ENCODE results near the gene NR1I2.

Gene NR1I2

DNA sequence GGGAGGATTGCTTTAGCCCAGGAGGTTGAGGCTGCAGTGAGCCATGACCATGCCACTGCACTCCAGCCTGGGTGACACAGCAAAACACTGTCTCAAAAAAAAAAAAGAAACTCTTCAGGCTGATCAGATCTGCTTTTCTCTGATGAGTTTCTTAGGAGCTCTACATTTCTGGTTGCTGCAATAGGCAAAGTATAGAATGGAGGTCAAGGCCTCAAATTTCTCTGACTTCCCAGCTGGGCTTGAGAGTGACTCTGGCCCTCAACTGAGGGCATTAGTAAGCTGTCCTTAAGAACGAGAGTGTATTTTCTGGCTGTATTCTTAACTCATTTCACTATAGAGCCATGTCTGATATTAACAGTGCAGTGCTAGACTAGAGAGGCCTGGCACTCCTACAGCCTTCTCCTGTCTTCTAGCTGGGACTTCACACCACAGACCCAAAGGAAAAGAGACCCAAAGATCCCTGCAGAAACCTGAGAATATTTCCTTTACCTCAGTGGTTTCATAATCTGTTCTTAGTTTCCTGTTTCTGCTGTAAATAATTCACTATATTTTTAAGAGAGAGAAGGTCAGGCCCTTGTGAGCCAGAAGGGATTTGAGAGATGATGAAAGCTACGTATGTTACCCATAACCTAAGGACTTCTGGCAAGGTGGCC, 2.0 kb upstream of the NR1I2 start:
- DNase-seq: no peak

- no peak for DNase-seq
Measured at GRCh38 chr3:119782460-119782859, 559 bp downstream of the NR1I2 start.

DNA sequence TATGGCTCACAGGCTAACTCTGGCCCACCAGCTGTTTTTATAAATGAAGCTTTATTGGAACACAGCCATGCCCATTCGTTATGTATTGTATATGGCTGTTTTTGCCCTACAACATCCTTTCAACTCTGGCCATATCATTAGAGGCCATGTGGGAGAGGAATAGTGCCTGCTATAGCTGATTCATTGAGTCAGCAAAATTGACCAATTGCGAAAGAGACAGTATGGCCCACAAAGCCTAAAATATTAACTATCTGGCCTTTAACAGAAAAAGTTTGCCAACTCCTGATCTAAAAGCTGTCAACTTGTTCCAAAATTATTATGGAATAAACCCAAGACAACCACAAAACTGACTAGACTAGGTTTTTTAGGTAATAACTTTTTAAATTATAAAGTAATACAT, 1.4 kb downstream of the NR1I2 start:
- no peak for DNase-seq

DNA sequence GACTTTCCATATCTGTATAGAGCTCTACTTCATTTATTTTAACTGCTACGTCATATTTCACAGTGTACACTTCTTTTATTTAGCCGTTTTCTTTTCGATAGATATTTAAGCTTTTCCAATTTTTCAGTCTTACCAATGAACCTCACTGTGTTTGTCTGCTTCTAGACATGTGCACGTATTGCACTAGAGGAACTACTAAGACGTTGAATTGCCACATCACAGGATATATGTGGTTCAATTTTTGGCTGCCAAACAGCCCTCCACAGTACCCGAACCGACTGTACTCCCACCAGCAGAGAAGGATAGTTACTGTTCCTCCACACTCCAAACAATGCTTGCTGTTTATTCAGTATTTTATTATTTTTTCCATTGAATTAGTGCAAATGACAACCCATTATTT, 2.0 kb downstream of the NR1I2 start:
- DNase-seq: no peak

DNA sequence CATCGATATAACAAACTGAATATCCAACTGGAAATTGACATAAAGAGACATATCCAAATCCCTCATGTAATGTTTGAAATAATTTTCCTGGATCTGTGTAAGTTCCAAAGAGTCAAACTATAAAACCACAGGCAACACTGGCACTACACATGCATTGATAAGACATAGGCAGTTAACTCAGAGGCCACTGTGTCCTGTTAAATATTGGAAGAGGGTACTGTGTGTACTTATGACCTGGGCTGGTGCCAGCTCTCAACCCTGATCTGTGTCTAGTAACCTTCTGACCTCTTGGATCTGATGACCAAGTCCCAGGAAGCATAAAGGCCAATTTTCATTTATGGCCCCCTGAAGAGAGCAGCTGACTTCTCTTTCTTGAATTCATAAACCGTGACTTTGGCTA, 4.5 kb downstream of the NR1I2 start:
- no peak for DNase-seq

GRCh38 chr3:119790369-119790768, 8.5 kb downstream of the NR1I2 start:
- no peak for DNase-seq

GRCh38 chr3:119792270-119792669, 10.4 kb downstream of the NR1I2 start:
- no peak for DNase-seq

DNA sequence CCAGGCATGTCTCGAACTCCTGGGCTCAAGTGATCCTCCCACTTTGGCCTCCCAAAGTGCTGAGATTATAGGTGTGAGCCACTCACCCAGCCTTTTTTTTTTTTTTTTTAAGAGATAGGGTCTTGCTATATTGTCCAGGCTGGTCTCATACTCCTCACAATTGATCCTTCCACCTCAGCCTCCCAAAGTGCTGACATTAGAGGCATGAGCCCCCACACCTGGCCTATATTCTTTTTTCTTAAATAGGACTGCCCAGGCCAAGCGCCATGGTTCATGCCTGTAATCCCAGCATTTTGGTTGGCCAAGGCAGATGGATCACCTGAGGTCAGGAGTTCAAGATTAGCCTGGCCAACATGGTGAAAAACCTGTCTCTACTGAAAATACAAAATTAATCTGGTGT, 12.5 kb downstream of the NR1I2 start:
- DNase-seq: no peak

- DNase-seq: no peak
Measured at GRCh38 chr3:119794971-119795612, 13.2 kb downstream of the NR1I2 start.

DNA sequence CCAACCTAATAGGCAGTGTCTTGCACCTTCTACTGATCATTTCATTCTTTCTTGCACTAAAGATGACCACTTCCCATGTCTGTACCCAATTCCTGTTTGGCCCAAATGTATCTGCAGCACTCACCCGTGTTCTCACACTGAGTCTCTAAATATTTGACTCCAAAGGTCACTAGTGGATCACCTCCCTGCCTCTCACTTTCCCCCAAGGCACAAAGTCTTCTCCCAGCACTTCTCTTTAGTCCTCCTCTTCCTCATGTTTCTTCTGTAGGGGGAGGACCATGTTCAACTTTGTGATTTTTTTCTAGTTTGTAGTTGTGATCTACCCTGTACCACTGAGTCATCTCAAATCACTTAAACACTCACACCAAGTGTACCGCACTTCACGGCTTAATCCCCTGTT, 13.9 kb downstream of the NR1I2 start:
- DNase-seq: no peak

- no peak for DNase-seq
Measured at GRCh38 chr3:119796368-119796767, 14.5 kb downstream of the NR1I2 start.

DNA sequence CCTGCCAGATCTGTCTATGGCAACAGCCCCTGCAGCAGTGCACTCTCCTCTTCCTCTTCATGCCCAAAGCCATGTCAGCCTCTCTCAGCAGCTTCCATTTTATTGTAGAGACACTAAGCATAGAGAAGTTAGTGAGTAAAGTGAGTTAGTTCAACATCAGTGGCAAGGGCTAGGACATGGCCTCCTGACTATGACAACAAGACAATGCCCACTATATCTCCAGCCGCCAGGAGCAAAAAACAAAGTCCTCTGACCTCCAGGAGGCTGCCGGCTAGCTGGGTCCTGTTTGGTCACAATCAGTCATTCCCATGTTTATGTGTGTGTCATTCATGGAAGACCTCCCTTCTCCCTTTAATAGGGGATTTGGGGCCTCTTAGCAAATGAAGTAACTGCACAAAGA, 14.9 kb downstream of the NR1I2 start:
- no peak for DNase-seq

- no peak for DNase-seq
Measured at GRCh38 chr3:119800844-119801243, 18.9 kb downstream of the NR1I2 start.

GRCh38 chr3:119808244-119808643, 26.3 kb downstream of the NR1I2 start:
- DNase-seq: no peak

GRCh38 chr3:119808843-119809242, 26.9 kb downstream of the NR1I2 start:
- no peak for DNase-seq

- no peak for DNase-seq
Measured at GRCh38 chr3:119809249-119810017, 27.5 kb downstream of the NR1I2 start.

- DNase-seq: peak; percentile 81
Measured at GRCh38 chr3:119810018-119810435, 28.1 kb downstream of the NR1I2 start.

- no peak for DNase-seq
Measured at GRCh38 chr3:119812491-119813058, 30.7 kb downstream of the NR1I2 start.

- DNase-seq: no peak
Measured at GRCh38 chr3:119815716-119816115, 33.8 kb downstream of the NR1I2 start.

GRCh38 chr3:119817071-119817470, 35.2 kb downstream of the NR1I2 start:
- DNase-seq: no peak

DNA sequence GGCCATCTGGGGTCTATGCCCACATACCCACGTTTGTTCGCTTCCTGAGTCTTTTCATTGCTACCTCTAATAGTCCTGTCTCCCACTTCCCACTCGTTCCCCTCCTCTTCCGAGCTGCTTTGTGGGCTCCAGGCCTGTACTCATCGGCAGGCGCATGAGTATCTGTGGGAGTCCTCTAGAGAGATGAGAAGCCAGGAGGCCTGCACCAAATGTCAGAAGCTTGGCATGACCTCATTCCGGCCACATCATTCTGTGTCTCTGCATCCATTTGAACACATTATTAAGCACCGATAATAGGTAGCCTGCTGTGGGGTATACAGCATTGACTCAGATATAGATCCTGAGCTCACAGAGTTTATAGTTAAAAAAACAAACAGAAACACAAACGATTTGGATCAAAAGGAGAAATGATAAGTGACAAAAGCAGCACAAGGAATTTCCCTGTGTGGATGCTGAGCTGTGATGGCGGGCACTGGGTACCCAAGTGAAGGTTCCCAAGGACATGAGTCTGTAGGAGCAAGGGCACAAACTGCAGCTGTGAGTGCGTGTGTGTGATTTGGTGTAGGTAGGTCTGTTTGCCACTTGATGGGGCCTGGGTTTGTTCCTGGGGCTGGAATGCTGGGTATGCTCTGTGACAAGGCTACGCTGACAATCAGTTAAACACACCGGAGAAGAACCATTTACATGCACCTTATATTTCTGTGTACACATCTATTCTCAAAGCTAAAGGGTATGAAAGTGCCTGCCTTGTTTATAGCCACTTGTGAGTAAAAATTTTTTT, 35.9 kb downstream of the NR1I2 start:
- no peak for DNase-seq

DNA sequence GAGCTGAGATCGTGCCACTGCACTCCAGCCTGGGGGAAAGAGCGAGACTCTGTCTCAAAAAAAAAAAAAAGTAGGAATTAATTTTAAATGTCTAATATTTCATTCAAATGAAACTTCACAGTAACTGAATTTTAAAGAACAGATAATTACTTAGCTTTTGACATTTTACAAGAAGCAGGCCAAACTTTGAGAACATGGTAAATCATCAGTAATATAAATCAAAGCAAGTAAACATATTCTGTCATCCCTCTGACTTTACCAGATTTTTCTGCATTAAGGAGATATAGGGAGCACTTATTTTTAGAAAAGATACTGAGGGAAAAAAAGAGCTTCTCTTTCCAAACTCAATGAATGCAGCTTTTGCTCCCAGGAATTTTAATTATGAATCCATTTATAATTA, 37.0 kb downstream of the NR1I2 start:
- DNase-seq: no peak

DNA sequence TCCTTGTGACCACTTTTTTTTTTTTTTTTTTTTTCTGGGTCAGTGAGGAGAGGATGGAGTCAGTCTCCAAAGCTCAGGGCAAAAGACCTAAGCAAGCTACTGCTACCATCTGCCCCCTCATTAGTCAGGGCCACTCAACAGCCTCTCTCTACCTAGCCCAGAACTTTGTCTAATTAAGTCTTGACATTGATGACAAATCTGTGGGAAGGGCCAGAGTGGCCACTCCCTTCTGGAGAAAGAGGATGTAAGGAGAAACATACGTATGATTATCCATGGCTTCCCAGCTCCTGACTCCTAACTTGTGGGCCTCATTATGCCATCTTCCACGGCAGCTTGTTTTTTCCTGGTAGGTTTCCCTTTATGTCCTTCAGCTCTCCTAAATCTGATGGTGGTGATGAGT, 37.9 kb downstream of the NR1I2 start:
- no peak for DNase-seq
